Dendritic cell treated with granulocyte-macrophage colony-stimulating factor and Interleukin-4, amounts not matched to agents 40 ng/mL and 50 ng/mL, for 4 days (primary cell): ENCODE measurements around the gene ARMC5.
"Not testable (repeated sequence)": the region's sequence is repeated elsewhere in the genome, so short reads cannot be mapped to it uniquely, and the experiment has no call there.

Source experiments
- H3K27ac Mint-ChIP-seq: one replicate; pipeline ENCODE4 v1.8.0; 2022; ENCODE audit warnings: mild to moderate bottlenecking, mixed read lengths
- H3K27me3 Mint-ChIP-seq: one replicate; pipeline ENCODE4 v1.8.0; 2022; ENCODE audit warnings: mild to moderate bottlenecking, mixed read lengths
- H3K36me3 Mint-ChIP-seq: one replicate; pipeline ENCODE4 v1.8.0; 2022; ENCODE audit warnings: low read depth, mixed read lengths
- H3K4me1 Mint-ChIP-seq: one replicate; pipeline ENCODE4 v1.8.0; 2022; ENCODE audit warnings: low read depth, mixed read lengths
- H3K4me3 Mint-ChIP-seq: one replicate; pipeline ENCODE4 v1.8.0; 2022; ENCODE audit warnings: mild to moderate bottlenecking, moderate library complexity, mixed read lengths
- H3K9me3 Mint-ChIP-seq: one replicate; pipeline ENCODE4 v1.8.0; 2022; ENCODE audit warnings: mixed read lengths
- intact Hi-C: fragments of 100-400 bp; cut with micrococcal nuclease; formaldehyde crosslinking; loops from one replicate; pipeline ENCODE4 v1.15.0; 2022

ARMC5 gene

DNA sequence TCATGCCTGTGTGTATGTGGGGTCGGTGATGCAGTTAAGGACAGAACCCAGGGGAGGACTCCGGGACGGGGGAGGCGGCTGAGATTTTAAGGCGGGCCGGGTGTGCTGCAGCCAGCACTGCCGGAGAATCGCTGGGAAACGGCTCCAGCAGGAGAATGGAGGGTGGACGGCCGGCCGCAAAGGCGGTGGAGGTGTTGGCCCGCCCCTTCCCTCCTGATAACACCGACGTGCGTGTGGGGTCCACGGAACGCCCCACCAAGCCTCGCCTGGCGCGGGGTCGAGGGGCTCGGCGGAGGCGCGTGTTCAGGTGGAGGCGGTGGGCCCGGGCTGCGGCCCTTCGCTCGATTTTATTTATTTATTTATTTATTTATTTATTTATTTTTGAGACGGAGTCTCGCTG, 17.3 kb upstream of the ARMC5 start:
- intact Hi-C loops: loop anchor here (2.0 to 10.0 kb wide), 6 partner anchors 65 to 507 kb away; partner anchors contain the start of genes HSD3B7, PYCARD and VKORC1
- H3K4me1 Mint-ChIP-seq: peaks cover 17% of the 10 kb centered on the region
- H3K27ac Mint-ChIP-seq: no peak overlapping the region
- no peaks in the 10 kb centered on the region for H3K36me3 Mint-ChIP-seq
- peaks cover 10% of the 10 kb centered on the region for H3K9me3 Mint-ChIP-seq
- peaks cover 5% of the 10 kb centered on the region for H3K27me3 Mint-ChIP-seq
- peak overlapping the region; percentile 69 for H3K4me3 Mint-ChIP-seq

DNA sequence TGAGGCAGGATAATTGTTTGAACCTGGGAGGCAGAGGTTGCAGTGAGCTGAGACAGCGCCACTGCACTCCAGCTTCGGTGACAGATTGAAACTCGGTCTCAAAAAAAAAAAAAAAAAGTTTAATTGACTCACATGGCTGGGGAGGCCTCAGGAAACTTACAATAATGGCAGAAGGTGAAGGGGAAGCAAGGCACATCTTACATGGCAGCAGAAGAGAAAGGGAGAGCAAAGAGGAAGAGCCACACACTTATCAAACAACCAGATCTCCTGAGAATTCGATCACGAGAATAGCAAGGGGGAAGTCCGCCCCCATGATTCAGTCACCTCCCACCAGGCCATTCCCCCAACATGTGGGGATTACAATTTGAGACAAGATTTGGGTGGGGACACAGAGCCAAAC, 13.4 kb upstream of the ARMC5 start:
- not testable (repeated sequence) for H3K4me3 Mint-ChIP-seq, H3K27me3 Mint-ChIP-seq, H3K27ac Mint-ChIP-seq, H3K36me3 Mint-ChIP-seq, H3K9me3 Mint-ChIP-seq
- peaks cover 17% of the 10 kb centered on the region for H3K4me1 Mint-ChIP-seq
- intact Hi-C loops: loop anchor here (10.0 kb wide), 4 partner anchors 121 to 511 kb away; partner anchors contain the start of genes PYCARD and VKORC1

DNA sequence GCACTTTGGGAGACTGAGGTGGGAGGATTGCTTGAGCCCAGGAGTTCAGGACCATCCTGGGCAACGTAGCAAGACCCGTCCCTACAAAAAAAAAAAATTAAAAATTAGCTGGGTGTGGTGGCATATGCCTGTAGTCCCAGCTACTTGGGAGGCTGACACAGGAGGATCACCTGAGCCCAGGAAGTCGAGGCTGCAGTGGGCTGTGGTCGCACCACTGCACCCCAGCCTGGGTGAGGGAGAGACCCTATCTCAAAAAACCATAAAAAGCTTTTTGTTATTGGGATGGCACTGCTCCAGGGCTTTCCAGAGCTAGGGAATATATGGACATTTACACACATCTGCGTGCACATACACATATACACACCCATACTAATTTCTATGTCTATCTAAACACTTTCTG, 8.1 kb upstream of the ARMC5 start:
- Mint-ChIP-seq H3K27ac (peak overlapping the region; percentile 45), H3K36me3 (peaks cover 13% of the 10 kb centered on the region), H3K9me3 (peaks cover 2% of the 10 kb centered on the region), H3K27me3 (no peaks in the 10 kb centered on the region), H3K4me3 (no peak overlapping the region), H3K4me1 (peaks cover 39% of the 10 kb centered on the region)
- intact Hi-C loops: no loop called here

DNA sequence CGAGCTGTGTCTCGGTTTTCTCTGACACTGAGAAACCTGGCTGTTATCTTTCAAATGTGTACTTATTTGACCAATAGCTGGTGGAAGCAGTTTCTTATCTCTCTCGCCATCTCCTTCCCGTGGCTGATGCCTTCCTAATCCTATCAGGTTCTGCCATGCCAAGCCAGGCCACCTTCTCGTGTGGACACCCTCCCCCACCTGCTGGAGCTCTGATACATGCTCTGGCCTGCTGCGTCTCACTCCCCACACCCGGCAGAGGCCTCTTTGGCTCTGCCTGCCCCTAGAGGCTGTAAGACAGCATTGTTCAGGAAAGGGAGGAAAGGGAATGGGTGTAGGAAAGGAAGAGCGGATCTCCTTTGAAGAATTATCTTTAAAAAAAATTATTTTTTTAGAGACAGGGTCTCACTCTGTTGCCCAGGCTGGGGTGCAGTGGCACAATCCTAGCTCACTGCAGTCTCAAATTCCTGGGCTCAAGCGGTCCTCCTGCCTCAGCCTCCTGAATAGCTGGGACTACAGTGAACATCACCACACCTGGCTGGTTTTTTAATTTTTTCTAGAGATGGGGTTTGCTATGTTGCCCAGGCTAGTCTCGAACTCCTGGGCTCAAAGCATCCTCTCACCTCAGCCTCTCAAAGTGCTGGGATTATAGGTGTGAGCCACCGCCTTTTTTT, 7.5 kb upstream of the ARMC5 start:
- peak overlapping the region; percentile 5 for H3K27ac Mint-ChIP-seq
- no peaks in the 10 kb centered on the region for H3K27me3 Mint-ChIP-seq
- intact Hi-C loops: no loop called here
- H3K36me3 Mint-ChIP-seq: peaks cover 13% of the 10 kb centered on the region
- H3K9me3 Mint-ChIP-seq: no peaks in the 10 kb centered on the region
- no peak overlapping the region for H3K4me3 Mint-ChIP-seq
- H3K4me1 Mint-ChIP-seq: peaks cover 45% of the 10 kb centered on the region

DNA sequence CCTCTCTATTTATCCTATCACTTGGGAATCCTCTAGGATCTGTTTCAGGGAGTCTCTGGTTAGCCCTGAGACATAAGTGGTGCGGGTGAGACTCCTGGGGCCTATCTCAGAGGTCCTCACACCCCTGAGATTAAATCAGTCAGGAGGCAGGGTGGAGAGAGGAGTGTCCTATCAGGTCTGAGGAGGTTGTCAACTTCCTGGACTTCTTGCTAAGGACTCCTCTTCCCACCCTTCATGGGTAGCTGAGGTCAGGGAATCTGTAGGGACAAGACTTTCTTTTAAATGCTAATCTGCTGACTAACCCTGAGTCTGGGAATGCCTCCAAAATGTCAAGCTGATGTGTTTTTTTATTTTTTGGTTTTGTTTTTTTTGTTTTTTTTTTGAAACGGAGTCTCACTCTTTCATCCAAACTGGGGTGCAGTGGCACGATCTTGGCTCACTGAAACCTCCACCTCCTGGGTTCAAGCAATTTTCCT, 6.6 kb upstream of the ARMC5 start:
- H3K27me3 Mint-ChIP-seq: no peaks in the 10 kb centered on the region
- peaks cover 13% of the 10 kb centered on the region for H3K36me3 Mint-ChIP-seq
- peaks cover 54% of the 10 kb centered on the region for H3K4me1 Mint-ChIP-seq
- peak overlapping the region; percentile 50 for H3K27ac Mint-ChIP-seq
- no peak overlapping the region for H3K4me3 Mint-ChIP-seq
- intact Hi-C loops: no loop called here
- H3K9me3 Mint-ChIP-seq: no peaks in the 10 kb centered on the region

DNA sequence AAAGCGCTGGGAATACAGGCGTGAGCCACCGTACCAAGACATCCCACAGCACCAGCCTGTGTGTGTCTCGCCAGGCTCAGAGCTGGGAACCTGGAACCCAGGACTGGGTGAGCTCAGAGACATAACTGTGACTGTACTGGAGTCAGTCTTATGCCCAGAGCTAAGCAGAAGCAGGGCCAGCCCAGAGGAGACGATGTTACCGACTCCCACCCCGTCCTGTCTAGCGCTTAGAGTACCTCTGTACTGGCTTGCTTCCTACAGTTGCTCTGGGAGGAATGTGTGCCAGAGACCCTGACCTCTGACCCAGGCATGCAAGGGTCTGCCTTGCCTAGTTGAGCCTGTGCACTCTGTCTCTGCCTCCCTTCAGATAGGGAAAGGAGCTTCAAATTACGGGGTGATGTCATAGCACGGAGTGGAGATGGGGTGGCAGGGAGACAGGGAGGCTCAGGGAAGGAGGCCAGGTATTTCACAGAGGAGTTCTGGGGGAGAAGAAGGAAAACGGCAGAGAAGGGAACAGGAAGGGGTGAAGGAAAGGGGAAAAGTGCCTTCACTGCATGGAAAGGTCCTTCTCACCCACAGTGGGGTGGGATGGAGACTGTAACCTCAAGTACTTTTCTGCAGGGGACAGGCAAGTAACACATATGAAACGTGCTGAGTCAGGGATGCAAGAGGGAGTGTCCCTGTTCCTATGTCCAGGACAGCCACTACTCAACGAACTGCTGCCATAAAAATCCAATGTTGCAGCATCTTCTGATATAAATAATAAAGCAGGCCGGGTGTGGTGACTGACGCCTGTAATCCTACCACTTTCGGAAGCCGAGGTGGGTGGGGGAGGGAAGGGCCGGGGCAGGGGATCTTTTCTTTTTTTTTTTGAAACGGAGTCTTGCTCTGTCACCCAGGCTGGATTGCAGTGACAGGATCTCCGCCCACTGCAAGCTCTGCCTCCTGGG, 5.8 kb upstream of the ARMC5 start:
- peak overlapping the region; percentile 57 for H3K27ac Mint-ChIP-seq
- peak overlapping the region; percentile 20 for H3K4me3 Mint-ChIP-seq
- no peaks in the 10 kb centered on the region for H3K9me3 Mint-ChIP-seq

DNA sequence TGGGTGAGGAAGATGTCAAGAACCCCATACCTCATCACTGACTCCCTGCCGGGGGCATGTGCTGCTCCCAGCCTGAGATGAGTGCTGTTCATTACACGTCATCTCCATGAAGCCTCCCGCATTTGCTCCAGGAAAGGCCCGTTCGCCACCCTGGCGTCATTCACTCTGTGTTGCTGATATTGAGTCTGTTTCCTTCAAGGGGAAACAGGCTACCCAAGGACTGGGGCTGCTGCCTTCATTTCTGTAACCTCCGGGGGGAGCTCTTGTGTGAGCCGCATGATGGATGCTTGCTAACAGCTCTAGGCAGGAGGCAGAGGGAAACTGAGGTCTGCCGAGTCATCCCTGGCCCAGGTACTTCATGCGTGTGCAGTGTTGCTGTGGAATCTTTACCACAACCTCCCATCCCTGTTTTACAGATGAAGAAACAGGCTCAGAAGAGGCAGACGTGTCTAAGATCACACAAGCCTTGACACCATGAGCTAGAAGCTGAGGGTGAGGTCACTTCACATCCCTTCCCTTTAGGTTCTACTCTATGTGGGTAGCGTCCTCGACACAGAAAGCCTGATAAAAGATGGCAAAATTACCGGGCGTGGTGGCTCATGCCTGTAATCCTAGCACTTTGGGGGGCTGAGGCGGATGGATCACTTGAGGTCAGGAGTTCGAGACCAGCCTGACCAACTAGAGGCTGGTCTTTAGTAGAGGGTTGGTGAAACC, 3.5 kb upstream of the ARMC5 start:
- H3K27me3 Mint-ChIP-seq: no peaks in the 10 kb centered on the region
- H3K9me3 Mint-ChIP-seq: no peaks in the 10 kb centered on the region
- H3K4me3 Mint-ChIP-seq: peak overlapping the region; percentile 4
- peaks cover 27% of the 10 kb centered on the region for H3K36me3 Mint-ChIP-seq
- H3K4me1 Mint-ChIP-seq: peaks cover 67% of the 10 kb centered on the region
- H3K27ac Mint-ChIP-seq: peak overlapping the region; percentile 46
- intact Hi-C loops: no loop called here

More for the DNA sequence above, 5.8 kb upstream of the ARMC5 start:
- peaks cover 19% of the 10 kb centered on the region for H3K36me3 Mint-ChIP-seq
- H3K27me3 Mint-ChIP-seq: no peaks in the 10 kb centered on the region
- intact Hi-C loops: no loop called here
- H3K4me1 Mint-ChIP-seq: peaks cover 61% of the 10 kb centered on the region

DNA sequence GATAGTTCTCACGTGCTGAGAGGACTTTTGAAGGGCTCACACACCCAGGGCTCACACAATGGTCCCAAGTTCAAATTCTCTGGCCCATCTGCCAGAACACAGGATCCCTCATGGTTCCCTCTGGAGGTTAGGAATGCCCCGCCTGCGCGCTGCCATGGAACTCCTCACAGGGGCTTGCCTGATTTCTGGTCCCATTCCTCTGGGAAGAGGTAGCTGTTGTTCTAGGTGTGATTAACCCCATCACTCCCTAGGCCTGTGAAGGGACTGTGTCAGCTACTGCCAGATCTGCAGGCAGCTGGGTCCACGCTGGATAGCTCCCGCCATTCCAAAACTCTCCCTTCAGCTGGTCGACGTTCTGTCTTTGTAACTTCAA, 2.3 kb upstream of the ARMC5 start:
- Mint-ChIP-seq H3K27ac (no peak overlapping the region), H3K4me1 (peaks cover 70% of the 10 kb centered on the region)
- intact Hi-C loops: no loop called here

DNA sequence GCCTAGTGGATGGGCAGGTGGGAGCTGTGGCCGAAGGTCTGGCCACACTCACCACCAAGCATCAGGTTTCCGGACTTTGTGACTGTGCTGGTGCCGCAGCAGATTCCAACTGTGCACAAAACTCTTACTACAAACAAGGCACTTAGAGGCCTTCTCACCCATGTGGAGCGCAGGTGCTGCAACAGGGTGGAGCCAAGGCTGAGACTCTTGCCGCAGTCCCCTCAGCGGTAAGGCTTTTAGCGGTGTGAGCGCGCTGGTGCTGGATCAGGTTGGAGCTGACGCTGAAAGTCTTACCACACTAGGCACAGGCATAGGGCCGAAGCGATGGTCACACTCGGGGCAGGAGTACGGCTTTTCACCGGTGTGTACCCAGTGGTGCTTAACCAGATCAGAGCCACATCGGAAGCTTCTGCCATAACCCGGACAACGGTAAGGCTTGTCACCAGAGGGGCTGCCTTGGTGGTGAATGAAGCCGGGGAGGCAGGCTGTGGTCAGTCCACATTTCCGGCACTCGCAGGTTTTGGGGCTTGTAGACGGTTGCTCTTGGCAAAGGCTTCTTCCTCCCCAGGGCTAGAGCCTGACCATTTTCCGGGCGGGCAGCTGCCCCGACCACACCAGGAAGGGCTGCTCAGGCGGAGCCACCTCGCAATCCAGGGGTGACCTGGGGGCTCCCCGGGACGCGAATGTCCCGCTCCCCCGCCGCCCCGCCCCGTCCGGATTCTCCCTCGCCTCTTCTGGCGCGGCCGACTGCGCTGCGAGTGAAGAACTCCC, 1.0 kb upstream of the ARMC5 start:
- H3K4me3 Mint-ChIP-seq: peak overlapping the region; percentile 89
- H3K36me3 Mint-ChIP-seq: peaks cover 40% of the 10 kb centered on the region
- intact Hi-C loops: no loop called here
- no peaks in the 10 kb centered on the region for H3K27me3 Mint-ChIP-seq
- no peaks in the 10 kb centered on the region for H3K9me3 Mint-ChIP-seq
- peaks cover 60% of the 10 kb centered on the region for H3K4me1 Mint-ChIP-seq
- H3K27ac Mint-ChIP-seq: peak overlapping the region; percentile 99

More for the DNA sequence above, 2.3 kb upstream of the ARMC5 start:
- Mint-ChIP-seq H3K27me3 (no peaks in the 10 kb centered on the region), H3K36me3 (peaks cover 27% of the 10 kb centered on the region), H3K9me3 (no peaks in the 10 kb centered on the region), H3K4me3 (peak overlapping the region; percentile 20)

DNA sequence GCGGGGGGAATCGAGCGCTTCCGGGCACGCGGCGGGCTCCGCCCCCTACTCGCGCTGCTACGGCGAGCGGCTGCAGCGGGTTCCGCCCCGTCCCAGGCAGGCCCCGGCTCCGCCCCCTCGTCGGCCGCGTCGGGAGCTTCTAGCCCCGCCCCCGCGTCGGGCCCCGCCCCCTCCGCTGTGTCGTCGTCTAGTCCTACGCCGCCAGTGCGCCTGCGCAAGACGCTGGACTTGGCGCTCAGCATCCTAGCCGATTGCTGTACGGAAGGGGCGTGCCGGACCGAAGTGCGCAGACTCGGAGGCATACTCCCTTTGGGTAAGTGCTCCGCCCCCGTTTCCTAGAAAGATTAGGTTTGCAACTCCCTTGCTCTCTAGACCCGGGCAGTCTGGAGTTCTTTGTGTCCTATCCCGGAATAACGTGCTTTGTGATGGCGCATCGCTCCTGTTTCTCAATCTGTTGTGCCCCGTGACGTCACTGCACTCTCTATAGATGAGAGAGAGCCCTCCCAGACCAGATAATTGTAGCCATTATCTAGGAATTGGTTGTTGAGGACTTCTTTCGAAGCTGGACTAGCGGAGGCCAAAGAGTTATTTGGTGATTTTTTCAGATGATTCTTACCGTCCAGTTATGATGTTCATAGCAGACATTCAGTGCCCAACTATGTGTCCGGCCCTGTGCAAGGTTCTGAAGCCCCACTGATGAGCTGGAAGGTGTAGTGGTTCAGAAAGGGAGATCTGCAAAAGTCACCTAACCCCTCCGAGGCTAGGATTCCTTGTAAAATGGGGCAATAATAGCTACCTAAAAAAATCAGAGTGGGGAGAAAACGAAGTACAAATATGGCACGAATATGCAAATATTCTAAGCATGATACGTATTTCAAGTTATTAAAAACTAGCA, 633 bp downstream of the ARMC5 start:
- peaks cover 57% of the 10 kb centered on the region for H3K36me3 Mint-ChIP-seq
- peak overlapping the region; percentile 99 for H3K27ac Mint-ChIP-seq
- peaks cover 49% of the 10 kb centered on the region for H3K4me1 Mint-ChIP-seq
- no peaks in the 10 kb centered on the region for H3K9me3 Mint-ChIP-seq
- no peaks in the 10 kb centered on the region for H3K27me3 Mint-ChIP-seq
- intact Hi-C loops: loop anchor here (1.0 to 10.0 kb wide), 2 partner anchors 48 to 405 kb away; partner anchors contain the start of gene RUSF1
- peak overlapping the region; percentile 89 for H3K4me3 Mint-ChIP-seq

DNA sequence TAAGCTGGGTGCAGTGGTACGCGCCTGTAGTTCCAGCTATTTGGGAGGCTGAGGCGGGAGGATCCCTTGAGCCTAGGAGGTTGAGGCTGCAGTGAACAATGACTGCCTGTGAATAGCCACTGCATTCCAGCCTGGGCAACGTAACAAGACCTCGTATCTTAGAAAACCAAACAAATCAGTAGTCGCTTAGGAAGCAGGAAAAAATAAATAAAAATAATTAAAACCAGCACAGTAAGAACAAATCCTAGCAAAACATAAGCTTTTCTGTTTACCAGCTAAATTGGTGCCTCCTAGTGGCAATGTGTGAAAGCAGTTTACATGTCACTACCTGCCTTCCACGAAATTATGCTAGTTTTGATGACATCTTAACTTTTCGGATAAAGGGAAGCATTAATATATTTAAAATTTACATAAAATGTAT, 1.3 kb downstream of the ARMC5 start:
- Mint-ChIP-seq H3K4me1 (peaks cover 44% of the 10 kb centered on the region), H3K36me3 (peaks cover 59% of the 10 kb centered on the region), H3K9me3 (no peaks in the 10 kb centered on the region), H3K27ac (peak overlapping the region; percentile 99), H3K4me3 (peak overlapping the region; percentile 89), H3K27me3 (no peaks in the 10 kb centered on the region)
- intact Hi-C loops: loop anchor here (1.0 to 10.0 kb wide), 2 partner anchors 48 to 404 kb away; partner anchors contain the start of gene RUSF1

DNA sequence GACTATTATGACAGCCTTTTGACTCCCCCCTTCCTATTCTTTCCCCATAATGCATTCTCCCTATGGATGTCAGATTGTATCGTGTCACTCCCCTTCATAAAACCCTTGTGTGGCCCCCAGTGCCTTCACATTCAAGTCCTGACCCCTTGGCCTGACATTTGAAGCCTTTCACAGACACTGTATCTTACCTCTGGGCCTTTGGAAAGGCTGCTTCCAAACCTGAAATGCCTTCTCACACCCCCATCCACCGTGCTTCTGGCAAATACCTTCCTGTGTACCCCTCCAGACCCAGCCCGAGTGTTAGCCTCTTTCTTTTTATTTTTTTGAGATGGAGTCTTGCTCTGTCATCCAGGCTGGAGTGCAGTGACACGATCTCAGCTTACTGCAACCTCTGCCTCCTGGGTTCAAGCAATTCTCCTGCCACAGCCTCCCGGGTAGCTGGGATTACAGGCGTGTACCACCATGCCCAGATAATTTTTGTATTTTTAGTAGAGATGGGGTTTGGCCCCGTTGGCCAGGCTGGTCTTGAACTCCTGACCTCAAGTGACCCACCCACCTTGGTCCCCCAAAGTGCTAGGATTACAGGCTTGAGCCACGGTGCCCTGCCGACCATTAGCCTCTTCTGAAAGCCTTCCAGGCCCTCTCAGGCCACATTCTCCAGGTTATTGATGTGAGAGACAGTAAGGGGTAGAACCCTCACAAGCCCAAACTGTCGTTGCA, 2.1 kb downstream of the ARMC5 start:
- H3K4me3 Mint-ChIP-seq: no peak overlapping the region
- peaks cover 44% of the 10 kb centered on the region for H3K4me1 Mint-ChIP-seq
- intact Hi-C loops: loop anchor here (10.0 kb wide), 1 partner anchor 403 kb away; no protein-coding TSS in a partner anchor
- peak overlapping the region; percentile 30 for H3K27ac Mint-ChIP-seq
- peaks cover 64% of the 10 kb centered on the region for H3K36me3 Mint-ChIP-seq
- no peaks in the 10 kb centered on the region for H3K27me3 Mint-ChIP-seq
- H3K9me3 Mint-ChIP-seq: no peaks in the 10 kb centered on the region
